ENCODE results near the gene CCDC78. TPM values are rescaled to one million over a fixed set of nuclear protein-coding genes. Genes with fewer than 3 reads are reported as not detected.

CCDC78 gene
- 1 to 10 TPM in 1 of 2 donors, under 1 TPM in 1; 0.39 to 1.7 TPM for total RNA-seq
- under 1 TPM in 1 of 2 donors, not detected in 1; 0.97 TPM for polyA plus RNA-seq
- long read RNA-seq, donor 1 = 0 reads
- long read RNA-seq, donor 2, partial matches to known transcripts = 0 of 1 reads
- long read RNA-seq, donor 2, other reads (novel, unspliced or antisense) = 1 of 1 reads

- no peak within 1 kb of the TSS for H3K27ac ChIP-seq (ENCODE audit: low read depth in 1 of 2, low read length in 2 of 2)
- no peaks in the 10 kb centered on the region for H3K4me1 ChIP-seq (ENCODE audit: control insufficient read depth in 1 of 2, insufficient read depth in 2 of 2, low read length in 2 of 2)
- no peaks in the 10 kb centered on the region for H3K27me3 ChIP-seq (ENCODE audit: control insufficient read depth in 1 of 2, insufficient read depth in 2 of 2, low read length in 1 of 2)
- intact Hi-C loops (cut with DNase I) = no loop called here
- H3K4me3 ChIP-seq (ENCODE audit: low read length in 2 of 2) = no peak within 1 kb of the TSS
- H3K36me3 ChIP-seq (ENCODE audit: control insufficient read depth in 1 of 2, insufficient read depth in 2 of 2, low read length in 1 of 2) = no peaks in the 10 kb centered on the region
- H3K9me3 ChIP-seq (ENCODE audit: control insufficient read depth, low read length) = no peaks in the 10 kb centered on the region
- DNase-seq (peak; percentile 68 to 87), ATAC-seq (ENCODE audit: low FRiP score) (no peak)
- 1 to 2% methylated on average over 58 to 88 of the region's 88 CpGs for WGBS, 2 donors
These were observed at the start of gene CCDC78, which contains the start of gene HAGHL for GRCh38 chr16:726438-727290. CCDC78 (minus strand) TSS chr16:726443; CDS start chr16:726367, 76 bp downstream. HAGHL (plus strand) TSS chr16:727106; CDS start chr16:727510, 404 bp downstream.

GRCh38 chr16:775236-775796 lies 49.1 kb upstream of the CCDC78 start:
- Histone ChIP-seq H3K36me3 (ENCODE audit: control insufficient read depth in 1 of 2, insufficient read depth in 2 of 2, low read length in 1 of 2) (no peaks in the 10 kb centered on the region), H3K4me3 (ENCODE audit: low read length in 2 of 2) (no peak overlapping the region), H3K4me1 (ENCODE audit: control insufficient read depth in 1 of 2, insufficient read depth in 2 of 2, low read length in 2 of 2) (no peaks in the 10 kb centered on the region), H3K27me3 (ENCODE audit: control insufficient read depth in 1 of 2, insufficient read depth in 2 of 2, low read length in 1 of 2) (no peaks in the 10 kb centered on the region), H3K9me3 (ENCODE audit: control insufficient read depth, low read length) (no peaks in the 10 kb centered on the region), H3K27ac (ENCODE audit: low read depth in 1 of 2, low read length in 2 of 2) (no peak overlapping the region)
- no peak for DNase-seq
- ATAC-seq (ENCODE audit: low FRiP score) = no peak
- intact Hi-C loops (cut with DNase I) = no loop called here
- WGBS, 2 donors = 74 to 79% methylated on average over 35 to 36 of the region's 36 CpGs

- Histone ChIP-seq H3K4me3 (ENCODE audit: low read length in 2 of 2) (no peak overlapping the region), H3K4me1 (ENCODE audit: control insufficient read depth in 1 of 2, insufficient read depth in 2 of 2, low read length in 2 of 2) (no peaks in the 10 kb centered on the region), H3K27ac (ENCODE audit: low read depth in 1 of 2, low read length in 2 of 2) (no peak overlapping the region), H3K36me3 (ENCODE audit: control insufficient read depth in 1 of 2, insufficient read depth in 2 of 2, low read length in 1 of 2) (no peaks in the 10 kb centered on the region), H3K27me3 (ENCODE audit: control insufficient read depth in 1 of 2, insufficient read depth in 2 of 2, low read length in 1 of 2) (no peaks in the 10 kb centered on the region), H3K9me3 (ENCODE audit: control insufficient read depth, low read length) (no peaks in the 10 kb centered on the region)
- intact Hi-C loops (cut with DNase I) = no loop called here
- ATAC-seq (ENCODE audit: low FRiP score) (no peak), DNase-seq (no peak)
- WGBS, 2 donors = 78% methylated on average over 42 to 46 of the region's 46 CpGs
These were observed 48.1 kb upstream of the CCDC78 start for GRCh38 chr16:774086-775001.

GRCh38 chr16:772959-773358 lies 46.7 kb upstream of the CCDC78 start:
- Histone ChIP-seq H3K9me3 (ENCODE audit: control insufficient read depth, low read length) (no peaks in the 10 kb centered on the region), H3K36me3 (ENCODE audit: control insufficient read depth in 1 of 2, insufficient read depth in 2 of 2, low read length in 1 of 2) (no peaks in the 10 kb centered on the region), H3K4me1 (ENCODE audit: control insufficient read depth in 1 of 2, insufficient read depth in 2 of 2, low read length in 2 of 2) (no peaks in the 10 kb centered on the region), H3K27ac (ENCODE audit: low read depth in 1 of 2, low read length in 2 of 2) (no peak overlapping the region), H3K27me3 (ENCODE audit: control insufficient read depth in 1 of 2, insufficient read depth in 2 of 2, low read length in 1 of 2) (no peaks in the 10 kb centered on the region), H3K4me3 (ENCODE audit: low read length in 2 of 2) (no peak overlapping the region)
- ATAC-seq (ENCODE audit: low FRiP score) (no peak), DNase-seq (no peak)
- intact Hi-C loops (cut with DNase I) = no loop called here
- WGBS, 2 donors = 88 to 90% methylated on average over 18 of the region's 18 CpGs

GRCh38 chr16:770411-770810 lies 44.2 kb upstream of the CCDC78 start:
- Histone ChIP-seq H3K27ac (ENCODE audit: low read depth in 1 of 2, low read length in 2 of 2) (no peak overlapping the region), H3K4me3 (ENCODE audit: low read length in 2 of 2) (no peak overlapping the region), H3K27me3 (ENCODE audit: control insufficient read depth in 1 of 2, insufficient read depth in 2 of 2, low read length in 1 of 2) (no peaks in the 10 kb centered on the region), H3K36me3 (ENCODE audit: control insufficient read depth in 1 of 2, insufficient read depth in 2 of 2, low read length in 1 of 2) (no peaks in the 10 kb centered on the region), H3K4me1 (ENCODE audit: control insufficient read depth in 1 of 2, insufficient read depth in 2 of 2, low read length in 2 of 2) (no peaks in the 10 kb centered on the region), H3K9me3 (ENCODE audit: control insufficient read depth, low read length) (no peaks in the 10 kb centered on the region)
- intact Hi-C loops (cut with DNase I) = no loop called here
- ATAC-seq (ENCODE audit: low FRiP score) (no peak), DNase-seq (no peak)
- WGBS, 2 donors = 56 to 70% methylated on average over 3 to 13 of the region's 13 CpGs

GRCh38 chr16:769934-770333 lies 43.7 kb upstream of the CCDC78 start:
- WGBS, 2 donors = 78 to 80% methylated on average over 17 to 19 of the region's 19 CpGs
- DNase-seq (no peak), ATAC-seq (ENCODE audit: low FRiP score) (no peak)
- H3K36me3 ChIP-seq (ENCODE audit: control insufficient read depth in 1 of 2, insufficient read depth in 2 of 2, low read length in 1 of 2) = no peaks in the 10 kb centered on the region
- no peak overlapping the region for H3K27ac ChIP-seq (ENCODE audit: low read depth in 1 of 2, low read length in 2 of 2)
- intact Hi-C loops (cut with DNase I) = no loop called here
- H3K4me1 ChIP-seq (ENCODE audit: control insufficient read depth in 1 of 2, insufficient read depth in 2 of 2, low read length in 2 of 2) = no peaks in the 10 kb centered on the region
- no peaks in the 10 kb centered on the region for H3K9me3 ChIP-seq (ENCODE audit: control insufficient read depth, low read length)
- no peaks in the 10 kb centered on the region for H3K27me3 ChIP-seq (ENCODE audit: control insufficient read depth in 1 of 2, insufficient read depth in 2 of 2, low read length in 1 of 2)
- no peak overlapping the region for H3K4me3 ChIP-seq (ENCODE audit: low read length in 2 of 2)

GRCh38 chr16:769184-769784 lies 43.0 kb upstream of the CCDC78 start:
- no peaks in the 10 kb centered on the region for H3K4me1 ChIP-seq (ENCODE audit: control insufficient read depth in 1 of 2, insufficient read depth in 2 of 2, low read length in 2 of 2)
- no peak overlapping the region for H3K4me3 ChIP-seq (ENCODE audit: low read length in 2 of 2)
- 28 to 63% methylated on average over 16 to 20 of the region's 20 CpGs for WGBS, 2 donors
- no peaks in the 10 kb centered on the region for H3K27me3 ChIP-seq (ENCODE audit: control insufficient read depth in 1 of 2, insufficient read depth in 2 of 2, low read length in 1 of 2)
- intact Hi-C loops (cut with DNase I) = no loop called here
- no peak overlapping the region for H3K27ac ChIP-seq (ENCODE audit: low read depth in 1 of 2, low read length in 2 of 2)
- H3K9me3 ChIP-seq (ENCODE audit: control insufficient read depth, low read length) = no peaks in the 10 kb centered on the region
- no peaks in the 10 kb centered on the region for H3K36me3 ChIP-seq (ENCODE audit: control insufficient read depth in 1 of 2, insufficient read depth in 2 of 2, low read length in 1 of 2)
- no peak for DNase-seq
- ATAC-seq (ENCODE audit: low FRiP score) = no peak

- H3K4me3 ChIP-seq (ENCODE audit: low read length in 2 of 2) = no peak overlapping the region
- no peaks in the 10 kb centered on the region for H3K9me3 ChIP-seq (ENCODE audit: control insufficient read depth, low read length)
- intact Hi-C loops (cut with DNase I) = no loop called here
- DNase-seq = no peak
- no peak overlapping the region for H3K27ac ChIP-seq (ENCODE audit: low read depth in 1 of 2, low read length in 2 of 2)
- WGBS, 2 donors = 66 to 83% methylated on average over 21 of the region's 21 CpGs
- ATAC-seq (ENCODE audit: low FRiP score) = no peak
- no peaks in the 10 kb centered on the region for H3K36me3 ChIP-seq (ENCODE audit: control insufficient read depth in 1 of 2, insufficient read depth in 2 of 2, low read length in 1 of 2)
- no peaks in the 10 kb centered on the region for H3K27me3 ChIP-seq (ENCODE audit: control insufficient read depth in 1 of 2, insufficient read depth in 2 of 2, low read length in 1 of 2)
- H3K4me1 ChIP-seq (ENCODE audit: control insufficient read depth in 1 of 2, insufficient read depth in 2 of 2, low read length in 2 of 2) = no peaks in the 10 kb centered on the region
These were observed 42.2 kb upstream of the CCDC78 start for GRCh38 chr16:768428-768827.

All from aorta (tissue), 5 donors.